ENCODE measurements around the gene CIROP. TPM values are rescaled to one million over a fixed set of nuclear protein-coding genes. Genes with fewer than 3 reads are reported as not detected.

The CIROP gene
- total RNA-seq, 1 experiment from 2014 or later, result not detected

DNA sequence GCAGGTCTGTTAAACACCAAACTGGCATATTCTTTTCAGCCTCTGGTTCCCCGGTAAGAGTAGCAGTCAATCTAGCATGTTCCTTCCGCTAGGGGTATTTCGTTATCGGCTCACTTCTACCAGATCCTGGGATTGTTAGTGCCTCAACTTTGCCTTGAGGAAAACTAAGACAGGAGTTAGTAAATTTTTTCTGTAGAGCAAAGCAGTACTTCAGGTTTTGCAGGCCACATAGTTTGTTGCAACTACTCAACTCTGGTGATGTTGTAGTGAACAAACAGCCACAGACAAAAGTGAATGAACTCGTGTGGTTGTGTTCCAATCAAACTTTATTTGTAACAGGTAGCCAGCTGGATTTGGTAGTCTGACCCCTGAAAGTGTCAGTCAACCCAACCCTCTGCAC lies 41.2 kb downstream of the CIROP start:
- H3K4me3 Mint-ChIP-seq (ENCODE audit: unreplicated experiment), result no peak overlapping the region
- ChIA-PET POLR2A (interaction anchor here (0.7 to 7.7 kb wide), 3 partner anchors 32 to 129 kb away, joined by 3 to 133 read pairs (median 13); partner anchors contain the start of genes ACIN1, AJUBA and C14orf119), CTCF (interaction anchor here (0.6 to 16.3 kb wide), 7 partner anchors 8 to 1083 kb away, joined by 3 to 620 read pairs (median 57); partner anchors contain the start of gene AJUBA)
- no peak for DNase-seq (ENCODE audit: unreplicated experiment)
- no peak for TF ChIP-seq CTCF (IDR thresholded peaks at IDR 0.05; ENCODE audit: unreplicated experiment)
- no peak overlapping the region for H3K27ac Mint-ChIP-seq (ENCODE audit: low read depth, unreplicated experiment)
- H3K4me1 Mint-ChIP-seq (ENCODE audit: insufficient read depth, unreplicated experiment), result peaks cover 30% of the 10 kb centered on the region
- intact Hi-C loops (cut with micrococcal nuclease), result no loop called here
- H3K27me3 Mint-ChIP-seq (ENCODE audit: insufficient read depth, unreplicated experiment), result no peaks in the 10 kb centered on the region
- peaks cover 100% of the 10 kb centered on the region for H3K36me3 Mint-ChIP-seq (ENCODE audit: insufficient read depth, unreplicated experiment)
- no TSS peak for BruUV-seq (replicated peaks)
- no peaks in the 10 kb centered on the region for H3K9me3 Mint-ChIP-seq (ENCODE audit: unreplicated experiment)

- H3K27me3 Mint-ChIP-seq (ENCODE audit: insufficient read depth, unreplicated experiment), result no peaks in the 10 kb centered on the region
- ChIA-PET CTCF (interaction anchor here (0.5 to 16.3 kb wide), 16 partner anchors 9 to 537 kb away, joined by 3 to 620 read pairs (median 4); partner anchors contain the start of genes ACIN1, AJUBA and PRMT5), POLR2A (interaction anchor here (0.8 to 7.7 kb wide), 12 partner anchors 9 to 260 kb away, joined by 3 to 133 read pairs (median 6); partner anchors contain the start of genes ACIN1, AJUBA, C14orf119 and HOMEZ)
- no peaks in the 10 kb centered on the region for H3K9me3 Mint-ChIP-seq (ENCODE audit: unreplicated experiment)
- H3K27ac Mint-ChIP-seq (ENCODE audit: low read depth, unreplicated experiment), result peak overlapping the region; percentile 42
- H3K4me1 Mint-ChIP-seq (ENCODE audit: insufficient read depth, unreplicated experiment), result peaks cover 39% of the 10 kb centered on the region
- peak; percentile 92 for DNase-seq (ENCODE audit: unreplicated experiment)
- H3K36me3 Mint-ChIP-seq (ENCODE audit: insufficient read depth, unreplicated experiment), result peaks cover 97% of the 10 kb centered on the region
- no peak overlapping the region for H3K4me3 Mint-ChIP-seq (ENCODE audit: unreplicated experiment)
- BruUV-seq (replicated peaks), result no TSS peak
- TF ChIP-seq CTCF (IDR thresholded peaks at IDR 0.05; ENCODE audit: unreplicated experiment), result no peak
- intact Hi-C loops (cut with micrococcal nuclease), result no loop called here
Observed at GRCh38 chr14:23062002-23062401, 42.8 kb downstream of the CIROP start.

DNA sequence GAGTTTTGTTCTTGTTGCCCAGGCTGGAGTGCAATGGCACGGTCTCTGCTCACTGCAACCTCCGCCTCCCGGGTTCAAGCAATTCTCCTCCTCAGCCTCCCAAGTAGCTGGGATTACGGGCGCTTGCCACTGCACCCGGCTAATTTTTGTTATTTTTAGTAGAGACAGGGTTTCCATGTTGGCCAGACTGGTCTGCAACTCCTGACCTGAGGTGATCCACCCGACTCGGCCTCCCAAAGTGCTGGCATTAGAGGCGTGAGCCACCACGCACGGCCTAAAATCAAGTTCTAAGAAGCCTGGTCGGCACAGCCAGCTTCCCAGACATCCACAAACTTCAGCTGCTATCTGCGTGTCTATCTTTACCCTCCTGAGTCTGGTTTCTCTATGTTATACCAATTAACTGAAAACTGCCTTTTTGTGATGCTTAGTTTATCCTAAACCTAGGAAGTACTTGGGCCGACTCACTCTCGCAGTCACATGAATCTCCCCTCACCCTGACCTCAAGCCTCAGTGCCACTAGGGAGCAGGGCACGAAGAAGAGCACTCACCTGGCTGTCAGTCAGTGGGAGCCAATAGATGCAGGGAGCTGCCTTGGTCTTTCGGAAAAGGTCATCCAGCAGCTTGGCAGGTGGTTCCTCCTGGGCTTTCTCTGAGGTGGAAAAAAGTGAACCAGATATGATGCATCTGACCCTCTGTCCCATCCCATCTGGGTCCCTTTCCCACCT lies 44.1 kb downstream of the CIROP start:
- Mint-ChIP-seq H3K27ac (ENCODE audit: low read depth, unreplicated experiment) (no peak overlapping the region), H3K27me3 (ENCODE audit: insufficient read depth, unreplicated experiment) (no peaks in the 10 kb centered on the region), H3K4me3 (ENCODE audit: unreplicated experiment) (no peak overlapping the region), H3K4me1 (ENCODE audit: insufficient read depth, unreplicated experiment) (peaks cover 47% of the 10 kb centered on the region), H3K36me3 (ENCODE audit: insufficient read depth, unreplicated experiment) (peaks cover 87% of the 10 kb centered on the region), H3K9me3 (ENCODE audit: unreplicated experiment) (no peaks in the 10 kb centered on the region)
- no peak for TF ChIP-seq CTCF (IDR thresholded peaks at IDR 0.05; ENCODE audit: unreplicated experiment)
- CTCF ChIA-PET, result interaction anchor here (0.6 to 16.3 kb wide), 8 partner anchors 8 to 130 kb away, joined by 3 to 620 read pairs (median 38); partner anchors contain the start of gene AJUBA
- BruUV-seq (replicated peaks), result no TSS peak
- no peak for DNase-seq (ENCODE audit: unreplicated experiment)
- POLR2A ChIA-PET, result interaction anchor here (1.1 to 7.7 kb wide), 5 partner anchors 8 to 80 kb away, joined by 3 to 133 read pairs (median 14); partner anchors contain the start of gene AJUBA
- intact Hi-C loops (cut with micrococcal nuclease), result no loop called here
